MCF 10A (cell line): ENCODE data around the gene HTR2B. TPM values are rescaled to one million over a fixed set of nuclear protein-coding genes. Genes with fewer than 3 reads are reported as not detected.

Experiments
- BruUV-seq: library from RNA; stranded (reverse); fragments of 400-500 nt; replicated peaks from 2 replicates; lab custom pipeline; 2021; lab: Mats Ljungman, UMichigan
- CTCF ChIA-PET: fragments of 300-600 bp; sonication (Branson Sonifier 250); formaldehyde crosslinking; extraction: SDS; loops from one replicate; lab custom pipeline; 2021; ENCODE audit warnings: antibody characterized with exemption, inconsistent platforms; lab: Yijun Ruan, JAX
- POLR2A ChIA-PET: fragments of 300-600, 350-650 bp; sonication (Branson Sonifier 250); formaldehyde crosslinking; extraction: SDS; loops from one replicate; lab custom pipeline; 2020; ENCODE audit warnings: antibody characterized with exemption, inconsistent platforms; lab: Yijun Ruan, JAX
- DNase-seq: peaks from one replicate; pipeline ENCODE4 v3.0.0-alpha.2; 2018; ENCODE audit not compliant: unreplicated experiment
- H3K27ac Mint-ChIP-seq: one replicate; pipeline ENCODE4 v1.8.0; 2022; ENCODE audit warnings: mild to moderate bottlenecking, low read depth, mixed read lengths; ENCODE audit not compliant: unreplicated experiment
- H3K27me3 Mint-ChIP-seq: one replicate; pipeline ENCODE4 v1.8.0; 2022; ENCODE audit warnings: mixed read lengths; ENCODE audit not compliant: insufficient read depth, unreplicated experiment
- H3K36me3 Mint-ChIP-seq: one replicate; pipeline ENCODE4 v1.8.0; 2022; ENCODE audit warnings: mild to moderate bottlenecking, moderate library complexity, mixed read lengths; ENCODE audit not compliant: insufficient read depth, unreplicated experiment
- H3K4me1 Mint-ChIP-seq: one replicate; pipeline ENCODE4 v1.8.0; 2022; ENCODE audit warnings: mixed read lengths; ENCODE audit not compliant: insufficient read depth, unreplicated experiment
- H3K4me3 Mint-ChIP-seq: one replicate; pipeline ENCODE4 v1.8.0; 2022; ENCODE audit warnings: mild to moderate bottlenecking, moderate library complexity, mixed read lengths; ENCODE audit not compliant: unreplicated experiment
- H3K9me3 Mint-ChIP-seq: one replicate; pipeline ENCODE4 v1.8.0; 2022; ENCODE audit warnings: mixed read lengths; ENCODE audit not compliant: unreplicated experiment
- CTCF ChIP-seq: fragments of 200-600 bp; IDR thresholded peaks from one replicate; pipeline ENCODE4 v1.8.0; 2022; ENCODE audit warnings: antibody characterized with exemption, mild to moderate bottlenecking; ENCODE audit not compliant: unreplicated experiment
- intact Hi-C: fragments of 100-400 bp; cut with micrococcal nuclease; formaldehyde crosslinking; loops from 2 replicates; pipeline ENCODE4 v1.14.1; 2022
- total RNA-seq: library from RNA; stranded (reverse); gene quantifications from 2 replicates; pipeline ENCODE4 v1.2.3, GENCODE V29; 2022

The HTR2B gene
- total RNA-seq, 1 experiment from 2014 or later, result not detected

- POLR2A ChIA-PET, result interaction anchor here (0.6 kb wide), 1 partner anchor 76 kb away, joined by 3 read pairs; no protein-coding TSS in a partner anchor
- no TSS peak for BruUV-seq
- H3K4me3 Mint-ChIP-seq, result no peak overlapping the region
- TF ChIP-seq CTCF, result no peak
- no peak overlapping the region for H3K27ac Mint-ChIP-seq
- H3K4me1 Mint-ChIP-seq, result no peaks in the 10 kb centered on the region
- CTCF ChIA-PET, result no interaction called here
- intact Hi-C loops, result no loop called here
- no peaks in the 10 kb centered on the region for H3K9me3 Mint-ChIP-seq
- peaks cover 34% of the 10 kb centered on the region for H3K36me3 Mint-ChIP-seq
- H3K27me3 Mint-ChIP-seq, result no peaks in the 10 kb centered on the region
- peak; percentile 16 for DNase-seq
Observed at GRCh38 chr2:231139796-231140195, 15.0 kb upstream of the HTR2B start.

GRCh38 chr2:231138699-231139098 lies 13.9 kb upstream of the HTR2B start:
- POLR2A ChIA-PET, result no interaction called here
- intact Hi-C loops, result no loop called here
- Mint-ChIP-seq H3K36me3 (peaks cover 26% of the 10 kb centered on the region), H3K27ac (no peak overlapping the region), H3K4me1 (no peaks in the 10 kb centered on the region), H3K4me3 (no peak overlapping the region), H3K27me3 (no peaks in the 10 kb centered on the region), H3K9me3 (no peaks in the 10 kb centered on the region)
- no peak for DNase-seq
- CTCF ChIA-PET, result no interaction called here
- no TSS peak for BruUV-seq
- no peak for TF ChIP-seq CTCF

- no TSS peak for BruUV-seq
- intact Hi-C loops, result no loop called here
- DNase-seq, result no peak
- ChIA-PET POLR2A (interaction anchor here (1.0 to 1.7 kb wide), 2 partner anchors 8 to 16 kb away, joined by 3 to 5 read pairs; no protein-coding TSS in a partner anchor), CTCF (no interaction called here)
- Mint-ChIP-seq H3K27me3 (no peaks in the 10 kb centered on the region), H3K9me3 (no peaks in the 10 kb centered on the region), H3K27ac (peak overlapping the region; percentile 14), H3K4me1 (peaks cover 8% of the 10 kb centered on the region), H3K36me3 (peaks cover 11% of the 10 kb centered on the region), H3K4me3 (no peak overlapping the region)
- TF ChIP-seq CTCF, result no peak
Observed at GRCh38 chr2:231134910-231135655, 10.2 kb upstream of the HTR2B start.

GRCh38 chr2:231133365-231134099 lies 8.7 kb upstream of the HTR2B start:
- ChIA-PET POLR2A (interaction anchor here (0.6 to 1.7 kb wide), 3 partner anchors 9 to 1370 kb away, joined by 3 to 5 read pairs (median 4); no protein-coding TSS in a partner anchor), CTCF (no interaction called here)
- Mint-ChIP-seq H3K36me3 (no peaks in the 10 kb centered on the region), H3K27me3 (no peaks in the 10 kb centered on the region), H3K9me3 (no peaks in the 10 kb centered on the region), H3K4me3 (no peak overlapping the region), H3K27ac (no peak overlapping the region), H3K4me1 (peaks cover 8% of the 10 kb centered on the region)
- BruUV-seq, result no TSS peak
- intact Hi-C loops, result no loop called here
- peak; percentile 55 for DNase-seq
- TF ChIP-seq CTCF, result no peak
